Ishikawa (cell line): Measurements from ENCODE around the gene DCDC2.

Source experiments
- EP300 ChIP-seq: IDR thresholded peaks from 2 replicates; pipeline ENCODE4 v1.6.1; 2012; ENCODE audit warnings: borderline replicate concordance
- RAD21 ChIP-seq: IDR thresholded peaks from 2 replicates; pipeline ENCODE4 v1.6.1; 2012; ENCODE audit warnings: low read depth
- REST ChIP-seq: IDR thresholded peaks from 2 replicates; pipeline ENCODE4 v1.6.1; 2012; ENCODE audit warnings: low read depth, mild to moderate bottlenecking
- TAF1 ChIP-seq: IDR thresholded peaks from 2 replicates; pipeline ENCODE4 v1.6.1; 2012; ENCODE audit warnings: low read depth, mild to moderate bottlenecking
- TCF12 ChIP-seq: IDR thresholded peaks from 2 replicates; pipeline ENCODE4 v1.6.1; 2012; ENCODE audit warnings: low read depth
- TEAD4 ChIP-seq: IDR thresholded peaks from 2 replicates; pipeline ENCODE4 v1.6.1; 2012
- ZBTB7A ChIP-seq: IDR thresholded peaks from 2 replicates; pipeline ENCODE4 v1.6.1; 2012; ENCODE audit warnings: low read depth

DNA sequence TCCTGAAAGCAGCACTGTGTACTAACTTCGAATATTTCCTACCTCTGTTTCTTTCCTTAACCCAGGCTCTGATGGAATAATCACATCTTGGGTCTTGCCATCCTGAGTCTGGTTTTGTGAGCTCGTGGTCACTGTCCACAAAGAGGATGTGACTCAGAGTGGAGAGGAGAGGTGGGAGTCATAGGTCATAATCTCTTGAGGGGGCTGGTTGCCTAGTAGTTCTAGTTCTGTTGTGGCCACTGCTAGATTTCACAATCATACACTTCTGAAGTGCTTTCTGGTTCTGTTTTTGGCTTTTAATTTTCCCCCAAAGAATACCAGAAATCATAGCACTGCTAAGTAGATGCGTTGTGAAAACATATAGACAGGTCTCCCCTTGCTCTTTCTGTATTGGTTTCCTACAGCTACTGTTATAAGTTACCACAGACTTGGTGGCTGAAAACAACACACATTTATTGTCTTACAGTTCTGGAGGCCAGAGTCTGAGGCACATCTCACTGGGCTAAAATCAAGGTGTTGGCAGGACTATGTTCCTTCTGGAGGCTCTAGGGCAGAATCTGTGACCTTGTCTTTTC lies 129.1 kb downstream of the DCDC2 start:
- no peak for TF ChIP-seq ZBTB7A
- no peak for TF ChIP-seq TEAD4
- TF ChIP-seq RAD21: no peak
- TF ChIP-seq EP300: no peak
- no peak for TF ChIP-seq REST
- TF ChIP-seq TCF12: no peak
- no peak for TF ChIP-seq TAF1
